GM12878 (cell line): ENCODE measurements around the gene ACRV1. TPM values are rescaled to one million over a fixed set of nuclear protein-coding genes. Genes with fewer than 3 reads are reported as not detected.
A peak's percentile ranks its signal among the peaks of the same experiment; 100 is the strongest.

Experiments
- ATAC-seq: fragments of 200-7000 bp; cut with Tn5 transposase; 3 replicates; pipeline ENCODE4 v1.9.1; 2020; ENCODE audit warnings: mild to moderate bottlenecking, moderate library complexity
- BruUV-seq: library from RNA; stranded (reverse); fragments of 400-500 nt; replicated peaks from 2 replicates; lab custom pipeline; 2021; lab: Mats Ljungman, UMichigan
- CTCF ChIA-PET: fragments of 300-600 bp; sonication (Branson Sonifier 250); formaldehyde crosslinking; extraction: SDS; loops from one replicate; lab custom pipeline; 2021; ENCODE audit warnings: inconsistent platforms; lab: Yijun Ruan, JAX
- POLR2A ChIA-PET: fragments of 350-600 bp; formaldehyde crosslinking; extraction: SDS; loops from one replicate; lab custom pipeline; 2021; ENCODE audit warnings: inconsistent platforms; lab: Charles Lee
- RAD21 ChIA-PET: fragments of 300-600 bp; sonication (Branson Sonifier 250); formaldehyde crosslinking; loops from one replicate; lab custom pipeline; 2023; ENCODE audit warnings: antibody characterized with exemption; ENCODE audit not compliant: unreplicated experiment; lab: Charles Lee
- SMC1A ChIA-PET: fragments of 300-600 bp; sonication (Branson Sonifier 250); formaldehyde crosslinking; loops from one replicate; lab custom pipeline; 2023; ENCODE audit not compliant: unreplicated experiment, uncharacterized antibody; lab: Charles Lee
- DNase-seq: peaks from one replicate; pipeline ENCODE4 v3.0.0-alpha.2; 2011; ENCODE audit warnings: low read depth, low spot score
- FAIRE-seq: peaks from 3 replicates; lab custom pipeline; 2011; peaks lifted over from hg19 to GRCh38; lab: Jason Lieb, UNC
- H2AFZ ChIP-seq: 2 replicates; pipeline ENCODE4 v1.6.0; 2011; ENCODE audit warnings: low read depth, low read length, control low read depth; ENCODE audit not compliant: control insufficient read depth
- H3K27ac ChIP-seq: 2 replicates; pipeline ENCODE4 v1.5.1; 2011; ENCODE audit warnings: control low read depth; ENCODE audit not compliant: control insufficient read depth, insufficient read depth
- H3K27me3 ChIP-seq, 2 experiments: replicated peaks in 1 of 2; 2 replicates each; pipeline versions ENCODE4 v1.6.0 to v1.6.1; 2011; ENCODE audit warnings: low read length in 1 of 2; ENCODE audit not compliant: control insufficient read depth in 2 of 2, insufficient read depth in 2 of 2
- H3K36me3 ChIP-seq, 2 experiments: 2 replicates each; pipeline ENCODE4 v1.5.1; 2011; ENCODE audit warnings: low read length in 1 of 2; ENCODE audit not compliant: control insufficient read depth in 2 of 2, insufficient read depth in 2 of 2
- H3K4me1 ChIP-seq: 2 replicates; pipeline ENCODE4 v1.6.1; 2011; ENCODE audit warnings: mild to moderate bottlenecking, low read length, moderate library complexity, mixed read lengths; ENCODE audit not compliant: control insufficient read depth, insufficient read depth
- H3K4me2 ChIP-seq: 2 replicates; pipeline ENCODE4 v1.6.0; 2011; ENCODE audit warnings: control low read depth; ENCODE audit not compliant: control insufficient read depth, insufficient read depth
- H3K4me3 ChIP-seq: fragments of 200-600 bp; sonication (generic); 2 replicates; pipeline ENCODE4 v1.5.1; 2016
- H3K79me2 ChIP-seq: 2 replicates; pipeline ENCODE4 v1.6.0; 2011; ENCODE audit warnings: low read length; ENCODE audit not compliant: control insufficient read depth, insufficient read depth
- H3K9ac ChIP-seq: 2 replicates; pipeline ENCODE4 v1.8.0; 2011; ENCODE audit warnings: low read length, control low read depth, mixed read lengths; ENCODE audit not compliant: control insufficient read depth, insufficient read depth
- H3K9me3 ChIP-seq: replicated peaks from 3 replicates; pipeline ENCODE4 v1.5.1; 2011; ENCODE audit warnings: mild to moderate bottlenecking, low read length; ENCODE audit not compliant: control insufficient read depth, insufficient read depth
- H4K20me1 ChIP-seq: 2 replicates; pipeline ENCODE4 v1.6.0; 2011; ENCODE audit not compliant: control insufficient read depth, insufficient read depth
- BCL11A ChIP-seq: IDR thresholded peaks from 2 replicates; pipeline ENCODE4 v1.6.1; 2011; ENCODE audit warnings: low read depth, low read length
- CTCF ChIP-seq, 3 experiments: IDR thresholded peaks in 2 of 3; conservative IDR thresholded peaks in 1 of 3; 2 replicates each; pipeline ENCODE4 v1.5.1; 2011; ENCODE audit warnings: low read depth in 3 of 3, low read length in 3 of 3, mild to moderate bottlenecking in 3 of 3, control low read depth in 2 of 3, moderate library complexity in 2 of 3, inconsistent platforms in 1 of 3, mixed read lengths in 1 of 3; ENCODE audit not compliant: control insufficient read depth in 2 of 3, insufficient read depth in 1 of 3; ENCODE audit errors: extremely low read depth in 1 of 3
- DPF2 ChIP-seq: fragments of 450-650 bp; IDR thresholded peaks from 2 replicates; pipeline ENCODE4 v1.6.1; 2017; ENCODE audit warnings: mild to moderate bottlenecking
- FOXK2 ChIP-seq: fragments of 450-650 bp; IDR thresholded peaks from 2 replicates; pipeline ENCODE4 v1.6.1; 2017; ENCODE audit warnings: mild to moderate bottlenecking, moderate library complexity
- NRF1 ChIP-seq: conservative IDR thresholded peaks from 2 replicates; pipeline ENCODE4 v1.6.1; 2011; ENCODE audit warnings: mild to moderate bottlenecking, low read depth, low read length, improper control_type of control experiment
- ZNF207 ChIP-seq: fragments of 450-650 bp; IDR thresholded peaks from 2 replicates; pipeline ENCODE4 v1.6.1; 2014; ENCODE audit warnings: antibody characterized with exemption, mild to moderate bottlenecking, borderline replicate concordance
- WGBS: methylation state at CpG from one replicate; pipeline ENCODE4 v1.1.6; 2016; ENCODE audit warnings: low lambda C conversion rate; ENCODE audit not compliant: insufficient replicate concordance, insufficient coverage; ENCODE audit errors: missing lambda C conversion rate; 5-methylcytosine and 5-hydroxymethylcytosine counted together
- in situ Hi-C: fragments of 300-500 bp; cut with MboI; formaldehyde crosslinking; loops from 9 replicates; pipeline ENCODE4 v1.14.3; 2018; ENCODE audit warnings: mixed read lengths
- intact Hi-C: fragments of 100-400 bp; cut with micrococcal nuclease; formaldehyde crosslinking; loops from one replicate; pipeline ENCODE4 v1.14.2; 2022; ENCODE audit not compliant: unreplicated experiment
- polyA plus RNA-seq, 11 experiments: library from polyadenylated mRNA; depleted of rRNA in 4 of 11; unstranded in 6 of 11; stranded (reverse) in 5 of 11; fragments of >200 nt; fragmentation: Nextera tagmentation in 4 of 11; fragmentation: Illumina TruSeq in 1 of 11; extraction: Ambion mirVana in 4 of 11; extraction: Trizol in 1 of 11; gene quantifications; 1 replicate in 1 of 11; 2 replicates in 10 of 11; pipeline versions ENCODE4 v1.2.1 to v1.2.3, GENCODE V29; 2011 to 2016; ENCODE audit warnings: inconsistent platforms in 2 of 11, missing spikeins in 2 of 11, low read depth in 1 of 11
- total RNA-seq, 4 experiments: library from RNA; depleted of rRNA in 3 of 4; stranded (reverse); fragments of >200 nt in 3 of 4; fragmentation: Illumina TruSeq in 1 of 4; extraction: Trizol in 1 of 4; gene quantifications; 2 replicates each; pipeline versions ENCODE4 v1.2.1 to v1.2.3, GENCODE V29; 2013 to 2021

Gene ACRV1
- total and polyA plus RNA-seq, 10 of the 15 experiments (the other 5 are each of a cell fraction or from before 2014, with no cell fraction given), result 0.09 to 0.82 (median 0.23) TPM; not detected in 2

- DNase-seq (no peak), FAIRE-seq (no peak), ATAC-seq (peak; percentile 23; the same call in 1 of the 3 replicates)
- H4K20me1 ChIP-seq, result no peaks in the 10 kb centered on the region
- WGBS, result 99% methylated on average over 4 of the region's 4 CpGs
- in situ Hi-C loops (no loop called here), intact Hi-C loops (no loop called here)
- no peaks in the 10 kb centered on the region for H3K27me3 ChIP-seq
- TF ChIP-seq CTCF (IDR thresholded peaks at IDR 0.05 in 2 of 3, conservative IDR thresholded peaks at IDR 0.05 in 1 of 3; ENCODE audit: control insufficient read depth in 2 of 3, extremely low read depth in 1 of 3, insufficient read depth in 1 of 3, low read depth in 3 of 3, low read length in 3 of 3) (peak in 1 of 3 experiments; percentile 13; a peak in 2 of 6 replicates), NRF1 (no peak), ZNF207 (no peak), FOXK2 (no peak)
- BruUV-seq, result no TSS peak
- ChIA-PET CTCF (interaction anchor here (0.6 to 1.4 kb wide), 6 partner anchors 9 to 514 kb away, joined by 3 to 4 read pairs (median 3); no protein-coding TSS in a partner anchor), POLR2A (interaction anchor here (0.6 kb wide), 1 partner anchor 172 kb away, joined by 3 read pairs; no protein-coding TSS in a partner anchor), SMC1A (interaction anchor here (0.6 to 1.8 kb wide), 2 partner anchors 54 to 191 kb away, joined by 3 to 5 read pairs; partner anchors contain the start of gene CHEK1), RAD21 (no interaction called here)
- H3K4me2 ChIP-seq, result no peak overlapping the region
- no peaks in the 10 kb centered on the region for H3K4me1 ChIP-seq
- no peaks in the 10 kb centered on the region for H3K79me2 ChIP-seq
- no peak overlapping the region for H3K9ac ChIP-seq
- H3K36me3 ChIP-seq, result peaks cover 5 to 10% of the 10 kb centered on the region in 2 experiments
- H2AFZ ChIP-seq, result no peak overlapping the region
- no peaks in the 10 kb centered on the region for H3K9me3 ChIP-seq
- no peak overlapping the region for H3K4me3 ChIP-seq
- no peak overlapping the region for H3K27ac ChIP-seq
These were observed 1.2 kb downstream of the ACRV1 start for GRCh38 chr11:125679397-125679796.

GRCh38 chr11:125675196-125675595 is 5.5 kb downstream of the ACRV1 start:
- in situ Hi-C loops, result no loop called here
- DNase-seq (no peak), FAIRE-seq (no peak), ATAC-seq (no peak)
- H3K4me2 ChIP-seq, result no peak overlapping the region
- H3K27me3 ChIP-seq, result no peaks in the 10 kb centered on the region
- H3K27ac ChIP-seq, result no peak overlapping the region
- BruUV-seq, result no TSS peak
- H3K79me2 ChIP-seq, result no peaks in the 10 kb centered on the region
- RAD21 ChIA-PET, result no interaction called here
- H3K4me3 ChIP-seq, result no peak overlapping the region
- intact Hi-C loops, result no loop called here
- no peak overlapping the region for H3K9ac ChIP-seq
- CTCF ChIA-PET, result no interaction called here
- peaks cover 5 to 7% of the 10 kb centered on the region in 2 experiments for H3K36me3 ChIP-seq
- no peak overlapping the region for H2AFZ ChIP-seq
- H4K20me1 ChIP-seq, result no peaks in the 10 kb centered on the region
- WGBS, result 100% methylated on average over 2 of the region's 2 CpGs
- no peaks in the 10 kb centered on the region for H3K4me1 ChIP-seq
- SMC1A ChIA-PET, result no interaction called here
- POLR2A ChIA-PET, result interaction anchor here (1.1 kb wide), 1 partner anchor 8 kb away, joined by 3 read pairs; no protein-coding TSS in a partner anchor
- no peak for TF ChIP-seq BCL11A
- no peak for TF ChIP-seq DPF2
- H3K9me3 ChIP-seq, result no peaks in the 10 kb centered on the region
